ENCODE results near the gene COL18A1.

The COL18A1 gene

DNA sequence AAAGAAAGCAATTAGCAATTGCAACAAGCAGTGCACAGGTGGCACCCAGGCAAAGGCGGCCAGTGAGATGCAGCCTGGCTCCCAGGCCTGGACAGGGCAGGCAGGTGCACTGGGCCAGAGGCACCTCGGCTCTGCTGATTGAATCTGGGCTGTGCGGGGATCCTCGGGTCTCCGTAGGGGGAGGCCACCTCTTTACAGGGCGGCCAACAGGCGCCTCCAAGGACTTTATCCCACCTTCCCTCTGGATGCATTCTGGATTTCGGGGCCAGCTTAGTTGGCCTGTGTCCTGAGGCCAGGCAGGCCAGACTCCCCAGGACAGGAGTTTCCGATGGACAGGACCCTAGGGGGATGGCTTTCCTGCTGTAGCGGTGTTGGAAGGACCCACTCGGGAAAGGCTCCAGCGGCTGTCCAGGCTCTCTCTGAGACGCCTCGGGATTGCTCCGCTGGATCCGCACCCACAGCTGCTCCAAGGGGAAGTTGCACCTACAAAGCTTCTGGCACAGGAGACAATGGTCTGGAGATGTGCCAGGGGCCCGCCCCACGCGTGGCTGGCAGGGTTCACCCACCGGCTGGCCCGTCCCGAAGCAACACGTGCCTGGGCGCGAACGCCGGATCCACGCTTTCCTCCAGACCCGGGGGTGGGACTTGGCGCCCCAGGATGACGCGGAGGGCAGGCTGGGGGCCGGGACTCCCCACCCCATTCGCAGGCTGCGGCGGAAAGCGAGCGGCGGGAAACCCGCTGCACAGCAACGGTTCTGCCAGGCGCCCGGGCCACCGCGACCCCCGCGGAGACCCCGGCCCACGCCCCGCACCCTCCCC is 136.5 kb downstream of the COL18A1 start (continued):
- TF ChIP-seq, protein P1, sequence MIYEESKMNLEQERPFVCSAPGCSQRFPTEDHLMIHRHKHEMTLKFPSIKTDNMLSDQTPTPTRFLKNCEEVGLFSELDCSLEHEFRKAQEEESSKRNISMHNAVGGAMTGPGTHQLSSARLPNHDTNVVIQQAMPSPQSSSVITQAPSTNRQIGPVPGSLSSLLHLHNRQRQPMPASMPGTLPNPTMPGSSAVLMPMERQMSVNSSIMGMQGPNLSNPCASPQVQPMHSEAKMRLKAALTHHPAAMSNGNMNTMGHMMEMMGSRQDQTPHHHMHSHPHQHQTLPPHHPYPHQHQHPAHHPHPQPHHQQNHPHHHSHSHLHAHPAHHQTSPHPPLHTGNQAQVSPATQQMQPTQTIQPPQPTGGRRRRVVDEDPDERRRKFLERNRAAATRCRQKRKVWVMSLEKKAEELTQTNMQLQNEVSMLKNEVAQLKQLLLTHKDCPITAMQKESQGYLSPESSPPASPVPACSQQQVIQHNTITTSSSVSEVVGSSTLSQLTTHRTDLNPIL (CRISPR knock-in tag; IDR thresholded peaks at IDR 0.05; ENCODE audit: low read depth) = no peak
- TF ChIP-seq TOX (CRISPR knock-in tag; IDR thresholded peaks at IDR 0.05; ENCODE audit: borderline replicate concordance) = no peak
- TF ChIP-seq POU6F1 (CRISPR knock-in tag; IDR thresholded peaks at IDR 0.05; ENCODE audit: borderline replicate concordance, low read depth) = no peak
- TF ChIP-seq SNAI2 (CRISPR knock-in tag; IDR thresholded peaks at IDR 0.05) = no peak
- no peak for TF ChIP-seq BACH2 (CRISPR knock-in tag; IDR thresholded peaks at IDR 0.05; ENCODE audit: borderline replicate concordance)

DNA sequence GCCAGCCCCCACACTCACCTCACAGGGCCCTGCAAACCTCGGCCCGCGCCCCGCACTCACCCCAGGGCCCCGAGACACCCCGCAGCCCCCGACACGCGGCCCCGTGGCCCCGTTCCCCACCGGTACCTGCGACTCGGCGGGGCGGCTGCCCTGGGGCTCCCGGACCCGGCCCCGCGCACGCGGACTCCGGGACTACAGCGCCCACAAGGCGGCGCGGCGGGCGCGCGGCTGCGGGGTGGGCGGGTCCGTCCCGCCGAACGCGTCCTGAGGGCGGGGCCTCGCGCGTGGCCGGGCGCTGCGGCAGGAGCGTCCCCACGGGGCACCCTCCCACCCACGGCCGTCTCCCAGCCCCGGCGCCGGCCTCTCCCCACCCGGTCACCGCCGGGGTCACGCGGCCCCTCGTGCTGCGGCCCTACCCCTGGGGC is 137.3 kb downstream of the COL18A1 start, which contains the start of gene SLC19A1:
TSS of gene SLC19A1 (minus strand) at position 199 of the 425 bp plus-strand sequence. CDS start 4,481 bp downstream, outside the sequence.
- peak; percentile 79 for ATAC-seq
- TF ChIP-seq, protein P2, sequence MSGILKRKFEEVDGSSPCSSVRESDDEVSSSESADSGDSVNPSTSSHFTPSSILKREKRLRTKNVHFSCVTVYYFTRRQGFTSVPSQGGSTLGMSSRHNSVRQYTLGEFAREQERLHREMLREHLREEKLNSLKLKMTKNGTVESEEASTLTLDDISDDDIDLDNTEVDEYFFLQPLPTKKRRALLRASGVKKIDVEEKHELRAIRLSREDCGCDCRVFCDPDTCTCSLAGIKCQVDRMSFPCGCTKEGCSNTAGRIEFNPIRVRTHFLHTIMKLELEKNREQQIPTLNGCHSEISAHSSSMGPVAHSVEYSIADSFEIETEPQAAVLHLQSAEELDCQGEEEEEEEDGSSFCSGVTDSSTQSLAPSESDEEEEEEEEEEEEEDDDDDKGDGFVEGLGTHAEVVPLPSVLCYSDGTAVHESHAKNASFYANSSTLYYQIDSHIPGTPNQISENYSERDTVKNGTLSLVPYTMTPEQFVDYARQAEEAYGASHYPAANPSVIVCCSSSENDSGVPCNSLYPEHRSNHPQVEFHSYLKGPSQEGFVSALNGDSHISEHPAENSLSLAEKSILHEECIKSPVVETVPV (CRISPR knock-in tag; IDR thresholded peaks at IDR 0.05) = no peak
- no peak for TF ChIP-seq ISL1 (CRISPR knock-in tag; IDR thresholded peaks at IDR 0.05)
- no peak for TF ChIP-seq ARNTL (CRISPR knock-in tag; IDR thresholded peaks at IDR 0.05; ENCODE audit: borderline replicate concordance, low read depth)
- TF ChIP-seq GLIS3 (CRISPR knock-in tag; IDR thresholded peaks at IDR 0.05) = no peak
- no peak for TF ChIP-seq ZC3H10 (CRISPR knock-in tag; IDR thresholded peaks at IDR 0.05)
- TF ChIP-seq SNAI2 (CRISPR knock-in tag; IDR thresholded peaks at IDR 0.05) = no peak
- TF ChIP-seq OSR1 (CRISPR knock-in tag; IDR thresholded peaks at IDR 0.05) = no peak
- TF ChIP-seq BACH2 (CRISPR knock-in tag; IDR thresholded peaks at IDR 0.05; ENCODE audit: borderline replicate concordance) = no peak
- TF ChIP-seq ESRRG (CRISPR knock-in tag; IDR thresholded peaks at IDR 0.05) = no peak
- no peak for TF ChIP-seq ZNF565 (CRISPR knock-in tag; conservative IDR thresholded peaks at IDR 0.05; ENCODE audit: low read depth)
- no peak for TF ChIP-seq TCF4 (CRISPR knock-in tag; IDR thresholded peaks at IDR 0.05; ENCODE audit: borderline replicate concordance)
- no peak for TF ChIP-seq ZFP30 (CRISPR knock-in tag; IDR thresholded peaks at IDR 0.05)
- no peak for TF ChIP-seq PPARA (CRISPR knock-in tag; IDR thresholded peaks at IDR 0.05; ENCODE audit: borderline replicate concordance)
- no peak for TF ChIP-seq POU6F1 (CRISPR knock-in tag; IDR thresholded peaks at IDR 0.05; ENCODE audit: borderline replicate concordance, low read depth)
- TF ChIP-seq, protein P3, sequence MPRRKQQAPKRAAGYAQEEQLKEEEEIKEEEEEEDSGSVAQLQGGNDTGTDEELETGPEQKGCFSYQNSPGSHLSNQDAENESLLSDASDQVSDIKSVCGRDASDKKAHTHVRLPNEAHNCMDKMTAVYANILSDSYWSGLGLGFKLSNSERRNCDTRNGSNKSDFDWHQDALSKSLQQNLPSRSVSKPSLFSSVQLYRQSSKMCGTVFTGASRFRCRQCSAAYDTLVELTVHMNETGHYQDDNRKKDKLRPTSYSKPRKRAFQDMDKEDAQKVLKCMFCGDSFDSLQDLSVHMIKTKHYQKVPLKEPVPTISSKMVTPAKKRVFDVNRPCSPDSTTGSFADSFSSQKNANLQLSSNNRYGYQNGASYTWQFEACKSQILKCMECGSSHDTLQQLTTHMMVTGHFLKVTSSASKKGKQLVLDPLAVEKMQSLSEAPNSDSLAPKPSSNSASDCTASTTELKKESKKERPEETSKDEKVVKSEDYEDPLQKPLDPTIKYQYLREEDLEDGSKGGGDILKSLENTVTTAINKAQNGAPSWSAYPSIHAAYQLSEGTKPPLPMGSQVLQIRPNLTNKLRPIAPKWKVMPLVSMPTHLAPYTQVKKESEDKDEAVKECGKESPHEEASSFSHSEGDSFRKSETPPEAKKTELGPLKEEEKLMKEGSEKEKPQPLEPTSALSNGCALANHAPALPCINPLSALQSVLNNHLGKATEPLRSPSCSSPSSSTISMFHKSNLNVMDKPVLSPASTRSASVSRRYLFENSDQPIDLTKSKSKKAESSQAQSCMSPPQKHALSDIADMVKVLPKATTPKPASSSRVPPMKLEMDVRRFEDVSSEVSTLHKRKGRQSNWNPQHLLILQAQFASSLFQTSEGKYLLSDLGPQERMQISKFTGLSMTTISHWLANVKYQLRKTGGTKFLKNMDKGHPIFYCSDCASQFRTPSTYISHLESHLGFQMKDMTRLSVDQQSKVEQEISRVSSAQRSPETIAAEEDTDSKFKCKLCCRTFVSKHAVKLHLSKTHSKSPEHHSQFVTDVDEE (CRISPR knock-in tag; IDR thresholded peaks at IDR 0.05) = no peak

GRCh38 chr21:45542667-45543370 is 137.9 kb downstream of the COL18A1 start:
- TF ChIP-seq ZFP30 (CRISPR knock-in tag; IDR thresholded peaks at IDR 0.05) = no peak
- no peak for TF ChIP-seq POU6F1 (CRISPR knock-in tag; IDR thresholded peaks at IDR 0.05; ENCODE audit: borderline replicate concordance, low read depth)
- TF ChIP-seq, protein P4, sequence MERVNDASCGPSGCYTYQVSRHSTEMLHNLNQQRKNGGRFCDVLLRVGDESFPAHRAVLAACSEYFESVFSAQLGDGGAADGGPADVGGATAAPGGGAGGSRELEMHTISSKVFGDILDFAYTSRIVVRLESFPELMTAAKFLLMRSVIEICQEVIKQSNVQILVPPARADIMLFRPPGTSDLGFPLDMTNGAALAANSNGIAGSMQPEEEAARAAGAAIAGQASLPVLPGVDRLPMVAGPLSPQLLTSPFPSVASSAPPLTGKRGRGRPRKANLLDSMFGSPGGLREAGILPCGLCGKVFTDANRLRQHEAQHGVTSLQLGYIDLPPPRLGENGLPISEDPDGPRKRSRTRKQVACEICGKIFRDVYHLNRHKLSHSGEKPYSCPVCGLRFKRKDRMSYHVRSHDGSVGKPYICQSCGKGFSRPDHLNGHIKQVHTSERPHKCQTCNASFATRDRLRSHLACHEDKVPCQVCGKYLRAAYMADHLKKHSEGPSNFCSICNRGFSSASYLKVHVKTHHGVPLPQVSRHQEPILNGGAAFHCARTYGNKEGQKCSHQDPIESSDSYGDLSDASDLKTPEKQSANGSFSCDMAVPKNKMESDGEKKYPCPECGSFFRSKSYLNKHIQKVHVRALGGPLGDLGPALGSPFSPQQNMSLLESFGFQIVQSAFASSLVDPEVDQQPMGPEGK (CRISPR knock-in tag; IDR thresholded peaks at IDR 0.05; ENCODE audit: borderline replicate concordance) = no peak
- no peak for TF ChIP-seq RARB (CRISPR knock-in tag; IDR thresholded peaks at IDR 0.05)
- TF ChIP-seq, protein P2 (CRISPR knock-in tag; IDR thresholded peaks at IDR 0.05) = no peak
- no peak for TF ChIP-seq ZC3H10 (CRISPR knock-in tag; IDR thresholded peaks at IDR 0.05)
- TF ChIP-seq OSR1 (CRISPR knock-in tag; IDR thresholded peaks at IDR 0.05) = no peak
- no peak for ATAC-seq
